ENCODE data around the gene ZMYND8.

Gene ZMYND8

GRCh38 chr20:47358672-47359529, 2.4 kb upstream of the ZMYND8 start:
- H3K27ac ChIP-seq, result peak overlapping the region; percentile 98
- TF ChIP-seq CTCF (conservative IDR thresholded peaks at IDR 0.05) (no peak), ZFX (IDR thresholded peaks at IDR 0.05) (peak; percentile 50; the same call in 1 of the 2 replicates)

- TF ChIP-seq ZFX (IDR thresholded peaks at IDR 0.05) (no peak), CTCF (conservative IDR thresholded peaks at IDR 0.05) (no peak)
- H3K27ac ChIP-seq, result peak overlapping the region; percentile 98
Observed at GRCh38 chr20:47358039-47358671, 1.7 kb upstream of the ZMYND8 start.

- no peak for TF ChIP-seq CTCF (conservative IDR thresholded peaks at IDR 0.05)
- TF ChIP-seq ZFX (IDR thresholded peaks at IDR 0.05), result peak; percentile 93
- H3K27ac ChIP-seq, result peak overlapping the region; percentile 98
Observed at GRCh38 chr20:47357296-47358038, 968 bp upstream of the ZMYND8 start.

- H3K27ac ChIP-seq, result peak overlapping the region; percentile 98
- TF ChIP-seq ZFX (IDR thresholded peaks at IDR 0.05) (no peak), CTCF (conservative IDR thresholded peaks at IDR 0.05) (no peak)
Observed at GRCh38 chr20:47356220-47356525, 326 bp downstream of the ZMYND8 start.

GRCh38 chr20:47355489-47356219, 845 bp downstream of the ZMYND8 start:
- TF ChIP-seq CTCF (conservative IDR thresholded peaks at IDR 0.05) (no peak), ZFX (IDR thresholded peaks at IDR 0.05) (no peak)
- H3K27ac ChIP-seq, result peak overlapping the region; percentile 98

GRCh38 chr20:47354714-47355488, 1.6 kb downstream of the ZMYND8 start:
- no peak overlapping the region; the same call in 1 of the 2 replicates for H3K27ac ChIP-seq
- no peak for TF ChIP-seq ZFX (IDR thresholded peaks at IDR 0.05)
- TF ChIP-seq CTCF (conservative IDR thresholded peaks at IDR 0.05), result no peak
